Lower lobe of right lung (tissue), 2 donors: ENCODE data around the gene CYP46A1. TPM values are rescaled to one million over a fixed set of nuclear protein-coding genes. Genes with fewer than 3 reads are reported as not detected.

Experiments used
- ATAC-seq, 2 donors: fragments of 200-7000 bp; cut with Tn5 transposase; one replicate each; pipeline ENCODE4 v1.9.1; 2020 to 2022; ENCODE audit warnings: mild to moderate bottlenecking in 2 of 2, moderate library complexity in 2 of 2
- DNase-seq: peaks from one replicate; pipeline ENCODE4 v3.0.0-alpha.2; 2020
- H3K27ac ChIP-seq: fragments of 200-600 bp; one replicate; pipeline ENCODE4 v1.8.0; 2022
- H3K27me3 ChIP-seq: fragments of 200-600 bp; one replicate; pipeline ENCODE4 v1.8.0; 2022; ENCODE audit warnings: low read depth
- H3K36me3 ChIP-seq: fragments of 200-600 bp; one replicate; pipeline ENCODE4 v1.8.0; 2022; ENCODE audit warnings: mild to moderate bottlenecking
- H3K4me1 ChIP-seq: fragments of 200-600 bp; one replicate; pipeline ENCODE4 v1.8.0; 2022
- H3K4me3 ChIP-seq: fragments of 200-600 bp; one replicate; pipeline ENCODE4 v1.8.0; 2022; ENCODE audit warnings: mild to moderate bottlenecking
- H3K9me3 ChIP-seq: fragments of 200-600 bp; one replicate; pipeline ENCODE4 v1.8.0; 2022
- intact Hi-C: fragments of 100-400 bp; cut with DNase I; formaldehyde crosslinking; loops from one replicate; pipeline ENCODE4 v1.11.0; 2022
- total RNA-seq: library from RNA; stranded (reverse); fragmentation: NEBNext Ultra II Directional; extraction: Animal tissue kit (Norgen Biotek cat#: 25700); gene quantifications from one replicate; pipeline ENCODE4 v1.2.1, GENCODE V29; 2021
- TF ChIP-seq, protein P1 (sequence below): fragments of 200-600 bp; IDR thresholded peaks from one replicate; pipeline ENCODE4 v1.8.0; 2022; ENCODE audit warnings: antibody characterized with exemption, mild to moderate bottlenecking
- donor health status: DM: no; HTN: yes; CAD: no; lungs with severe emphysema.

Gene CYP46A1
- total RNA-seq, 1 donor from 2014 or later = 0.62 TPM

GRCh38 chr14:99664058-99664936 is 19.8 kb upstream of the CYP46A1 start:
- peaks cover 3% of the 10 kb centered on the region for H3K4me1 ChIP-seq
- TF ChIP-seq, protein P1, sequence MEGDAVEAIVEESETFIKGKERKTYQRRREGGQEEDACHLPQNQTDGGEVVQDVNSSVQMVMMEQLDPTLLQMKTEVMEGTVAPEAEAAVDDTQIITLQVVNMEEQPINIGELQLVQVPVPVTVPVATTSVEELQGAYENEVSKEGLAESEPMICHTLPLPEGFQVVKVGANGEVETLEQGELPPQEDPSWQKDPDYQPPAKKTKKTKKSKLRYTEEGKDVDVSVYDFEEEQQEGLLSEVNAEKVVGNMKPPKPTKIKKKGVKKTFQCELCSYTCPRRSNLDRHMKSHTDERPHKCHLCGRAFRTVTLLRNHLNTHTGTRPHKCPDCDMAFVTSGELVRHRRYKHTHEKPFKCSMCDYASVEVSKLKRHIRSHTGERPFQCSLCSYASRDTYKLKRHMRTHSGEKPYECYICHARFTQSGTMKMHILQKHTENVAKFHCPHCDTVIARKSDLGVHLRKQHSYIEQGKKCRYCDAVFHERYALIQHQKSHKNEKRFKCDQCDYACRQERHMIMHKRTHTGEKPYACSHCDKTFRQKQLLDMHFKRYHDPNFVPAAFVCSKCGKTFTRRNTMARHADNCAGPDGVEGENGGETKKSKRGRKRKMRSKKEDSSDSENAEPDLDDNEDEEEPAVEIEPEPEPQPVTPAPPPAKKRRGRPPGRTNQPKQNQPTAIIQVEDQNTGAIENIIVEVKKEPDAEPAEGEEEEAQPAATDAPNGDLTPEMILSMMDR = no peak
- no peaks in the 10 kb centered on the region for H3K9me3 ChIP-seq
- no peak overlapping the region for H3K27ac ChIP-seq
- intact Hi-C loops = no loop called here
- no peak for DNase-seq
- no peaks in the 10 kb centered on the region for H3K36me3 ChIP-seq
- H3K27me3 ChIP-seq = peaks cover 23% of the 10 kb centered on the region
- ATAC-seq = no peak
- no peak overlapping the region for H3K4me3 ChIP-seq

- Histone ChIP-seq H3K4me3 (no peak overlapping the region), H3K9me3 (no peaks in the 10 kb centered on the region), H3K27ac (no peak overlapping the region), H3K36me3 (no peaks in the 10 kb centered on the region), H3K27me3 (peaks cover 18% of the 10 kb centered on the region), H3K4me1 (no peaks in the 10 kb centered on the region)
- TF ChIP-seq, protein P1 = no peak
- no peak for ATAC-seq
- no peak for DNase-seq
- intact Hi-C loops = no loop called here
Observed at GRCh38 chr14:99664937-99665273, 19.2 kb upstream of the CYP46A1 start.

GRCh38 chr14:99666533-99666932 is 17.6 kb upstream of the CYP46A1 start:
- H3K4me3 ChIP-seq = no peak overlapping the region
- TF ChIP-seq, protein P1 = no peak
- intact Hi-C loops = no loop called here
- no peaks in the 10 kb centered on the region for H3K36me3 ChIP-seq
- peak in 1 of 2 donors; percentile 18 for ATAC-seq
- H3K4me1 ChIP-seq = no peaks in the 10 kb centered on the region
- H3K27ac ChIP-seq = no peak overlapping the region
- no peaks in the 10 kb centered on the region for H3K9me3 ChIP-seq
- DNase-seq = no peak
- H3K27me3 ChIP-seq = peaks cover 6% of the 10 kb centered on the region

DNA sequence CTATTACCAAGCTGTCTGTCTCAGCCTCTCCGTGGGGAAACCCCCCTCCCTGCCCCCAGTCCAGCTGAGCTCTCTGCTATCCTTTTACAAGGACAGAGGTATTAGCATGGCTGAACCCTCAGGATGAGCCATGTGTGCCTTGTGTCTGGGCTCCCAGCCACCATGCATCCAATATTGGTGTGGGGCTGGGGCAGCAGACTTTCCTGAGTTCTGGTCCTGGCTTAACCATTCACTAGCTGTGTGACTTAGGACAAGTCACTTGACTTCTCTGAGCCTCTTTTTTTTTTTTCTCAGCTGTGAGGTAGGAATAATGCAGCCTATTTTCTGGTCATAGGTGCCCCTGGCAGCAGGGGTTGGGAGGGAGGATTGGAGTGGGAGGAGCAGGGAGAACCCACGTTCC is 17.1 kb upstream of the CYP46A1 start:
- no peak overlapping the region for H3K27ac ChIP-seq
- intact Hi-C loops = no loop called here
- H3K36me3 ChIP-seq = no peaks in the 10 kb centered on the region
- H3K9me3 ChIP-seq = no peaks in the 10 kb centered on the region
- ATAC-seq = no peak
- peaks cover under 1% of the 10 kb centered on the region for H3K27me3 ChIP-seq
- no peak for DNase-seq
- no peak overlapping the region for H3K4me3 ChIP-seq
- no peaks in the 10 kb centered on the region for H3K4me1 ChIP-seq
- TF ChIP-seq, protein P1 = no peak

- no peaks in the 10 kb centered on the region for H3K36me3 ChIP-seq
- DNase-seq (no peak), ATAC-seq (no peak)
- H3K4me1 ChIP-seq = no peaks in the 10 kb centered on the region
- H3K27ac ChIP-seq = no peak overlapping the region
- TF ChIP-seq, protein P1 = no peak
- no peaks in the 10 kb centered on the region for H3K27me3 ChIP-seq
- intact Hi-C loops = no loop called here
- no peaks in the 10 kb centered on the region for H3K9me3 ChIP-seq
- no peak overlapping the region for H3K4me3 ChIP-seq
Observed at GRCh38 chr14:99667821-99668220, 16.3 kb upstream of the CYP46A1 start.
